SU-DHL-6 (cell line): Measurements from ENCODE around the gene HTN3.
"Not testable (repeated sequence)": the region's sequence is repeated elsewhere in the genome, so short reads cannot be mapped to it uniquely, and the experiment has no call there.

Experiments used
- H2AFZ ChIP-seq: fragments of 200-600 bp; sonication (generic); 2 replicates; pipeline ENCODE4 v1.6.1; 2014; ENCODE audit warnings: low read depth, mild to moderate bottlenecking, moderate library complexity, mixed read lengths, antibody characterized with exemption, low read length; ENCODE audit not compliant: severe bottlenecking
- H3F3A ChIP-seq: fragments of 200-600 bp; shearing (Covaris generic); 2 replicates; pipeline ENCODE4 v1.6.0; 2016; ENCODE audit warnings: antibody characterized with exemption, mild to moderate bottlenecking; ENCODE audit not compliant: insufficient read depth
- H3K27ac ChIP-seq: fragments of 200-600 bp; sonication (generic); 2 replicates; pipeline ENCODE4 v1.5.1; 2016; ENCODE audit warnings: low read depth, mild to moderate bottlenecking, low read length, moderate library complexity, mixed read lengths
- H3K27me3 ChIP-seq: fragments of 200-600 bp; sonication (generic), shearing (Covaris generic); 2 replicates; pipeline ENCODE4 v1.6.0; 2014; ENCODE audit warnings: mild to moderate bottlenecking, low read length
- H3K36me3 ChIP-seq: fragments of 200-600 bp; sonication (generic); 2 replicates; pipeline ENCODE4 v1.6.1; 2014; ENCODE audit warnings: mild to moderate bottlenecking, low read length, mixed read lengths
- H3K4me2 ChIP-seq: fragments of 300-600, 200-600 bp; shearing (Covaris generic), sonication (generic); 2 replicates; pipeline ENCODE4 v1.6.0; 2014; ENCODE audit warnings: low read length, low read depth, mild to moderate bottlenecking; ENCODE audit not compliant: poor library complexity, severe bottlenecking
- H3K4me3 ChIP-seq: fragments of 200-600 bp; sonication (generic); 2 replicates; pipeline ENCODE4 v1.5.1; 2014; ENCODE audit warnings: antibody characterized with exemption, low read length, mild to moderate bottlenecking, mixed read lengths; ENCODE audit not compliant: insufficient read depth, poor library complexity, severe bottlenecking
- H3K79me2 ChIP-seq: fragments of 200-600 bp; sonication (generic); 2 replicates; pipeline ENCODE4 v1.6.1; 2014; ENCODE audit warnings: mild to moderate bottlenecking, low read length, moderate library complexity; ENCODE audit not compliant: insufficient read depth
- H3K9ac ChIP-seq: fragments of 200-600 bp; sonication (generic); 2 replicates; pipeline ENCODE4 v1.7.0; 2014; ENCODE audit warnings: mild to moderate bottlenecking, low read length
- H3K9me2 ChIP-seq: fragments of 200-600 bp; sonication (generic); replicated peaks from 2 replicates; pipeline ENCODE4 v1.6.1; 2014; ENCODE audit warnings: low read length; ENCODE audit not compliant: insufficient read depth
- H3K9me3 ChIP-seq: fragments of 200-600 bp; sonication (generic); 2 replicates; pipeline ENCODE4 v1.6.1; 2014; ENCODE audit warnings: low read length, mixed read lengths; ENCODE audit not compliant: insufficient read depth
- H4K20me1 ChIP-seq: fragments of 200-600 bp; sonication (generic); 2 replicates; pipeline ENCODE4 v1.6.1; 2014; ENCODE audit warnings: low read depth, mild to moderate bottlenecking, antibody characterized with exemption, low read length, moderate library complexity, mixed read lengths
- EZH2phosphoT487 ChIP-seq: fragments of 200-600 bp; sonication (generic), shearing (Covaris generic); conservative IDR thresholded peaks from 2 replicates; pipeline ENCODE4 v1.6.1; 2018; ENCODE audit warnings: mild to moderate bottlenecking, antibody characterized with exemption, low read length, moderate library complexity, mixed read lengths
- TF ChIP-seq, protein P1 (sequence below): fragments of 200-600 bp; sonication (generic); IDR thresholded peaks from one replicate; pipeline ENCODE4 v1.5.1; 2017; ENCODE audit warnings: antibody characterized with exemption, mild to moderate bottlenecking, low read length, moderate library complexity; ENCODE audit not compliant: insufficient read depth, poor library complexity, severe bottlenecking

Gene HTN3

DNA sequence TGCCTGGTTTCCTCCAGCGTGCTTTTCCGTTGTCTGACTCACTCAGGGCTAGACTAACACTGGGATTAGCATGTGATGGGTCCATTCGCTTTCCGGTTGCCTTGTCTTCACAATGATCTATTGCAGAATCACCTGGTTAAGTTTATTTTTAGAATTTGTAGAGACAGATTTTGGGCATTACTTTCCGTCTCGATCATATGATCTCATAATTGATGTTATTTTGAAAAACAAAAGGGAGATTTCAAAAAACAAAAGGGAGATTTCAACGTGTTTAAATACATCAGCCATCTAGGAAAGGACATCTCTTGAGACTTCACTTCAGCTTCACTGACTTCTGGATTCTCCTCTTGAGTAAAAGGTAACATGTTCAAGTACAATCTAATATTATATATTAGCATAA lies at the start of gene HTN3:
HTN3 (plus strand) TSS at position 301 of the 400 bp plus-strand sequence. CDS start 2,282 bp downstream, outside the sequence.
- H3K27ac ChIP-seq, H3K36me3 ChIP-seq, H3K4me3 ChIP-seq, H3F3A ChIP-seq, H3K27me3 ChIP-seq, H4K20me1 ChIP-seq, H3K79me2 ChIP-seq, H3K9me2 ChIP-seq, H3K9ac ChIP-seq, H2AFZ ChIP-seq, H3K4me2 ChIP-seq, H3K9me3 ChIP-seq: not testable (repeated sequence)

DNA sequence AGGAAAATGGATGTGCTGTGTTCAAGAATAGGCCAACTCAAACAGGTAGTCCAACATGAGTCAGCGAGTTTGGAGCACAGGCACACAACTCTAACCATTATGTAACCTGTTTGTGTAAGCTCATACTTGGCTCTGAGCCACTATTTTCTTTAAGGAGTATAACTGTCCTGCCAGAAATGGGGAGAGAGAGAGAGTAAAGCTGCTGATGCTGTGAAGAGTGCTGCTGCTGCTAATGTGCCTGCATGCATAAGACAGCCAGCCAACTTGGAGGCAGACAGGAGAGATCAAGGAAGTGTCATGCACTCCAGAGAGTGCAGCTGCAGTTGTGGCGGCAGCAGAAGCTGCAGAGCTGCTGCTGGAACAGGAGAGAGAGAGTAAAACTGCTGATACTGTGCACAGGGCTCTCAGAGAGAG lies 44.2 kb upstream of the HTN3 start:
- Histone ChIP-seq H3K36me3 (no peaks in the 10 kb centered on the region), H3K27me3 (no peaks in the 10 kb centered on the region), H3K9me2 (no peaks in the 10 kb centered on the region), H3K79me2 (no peaks in the 10 kb centered on the region), H3F3A (no peaks in the 10 kb centered on the region), H3K4me2 (no peak overlapping the region), H3K4me3 (no peak overlapping the region), H2AFZ (no peak overlapping the region), H3K9me3 (no peaks in the 10 kb centered on the region), H3K9ac (no peak overlapping the region), H3K27ac (no peak overlapping the region), H4K20me1 (no peaks in the 10 kb centered on the region)
- TF ChIP-seq, protein P1, sequence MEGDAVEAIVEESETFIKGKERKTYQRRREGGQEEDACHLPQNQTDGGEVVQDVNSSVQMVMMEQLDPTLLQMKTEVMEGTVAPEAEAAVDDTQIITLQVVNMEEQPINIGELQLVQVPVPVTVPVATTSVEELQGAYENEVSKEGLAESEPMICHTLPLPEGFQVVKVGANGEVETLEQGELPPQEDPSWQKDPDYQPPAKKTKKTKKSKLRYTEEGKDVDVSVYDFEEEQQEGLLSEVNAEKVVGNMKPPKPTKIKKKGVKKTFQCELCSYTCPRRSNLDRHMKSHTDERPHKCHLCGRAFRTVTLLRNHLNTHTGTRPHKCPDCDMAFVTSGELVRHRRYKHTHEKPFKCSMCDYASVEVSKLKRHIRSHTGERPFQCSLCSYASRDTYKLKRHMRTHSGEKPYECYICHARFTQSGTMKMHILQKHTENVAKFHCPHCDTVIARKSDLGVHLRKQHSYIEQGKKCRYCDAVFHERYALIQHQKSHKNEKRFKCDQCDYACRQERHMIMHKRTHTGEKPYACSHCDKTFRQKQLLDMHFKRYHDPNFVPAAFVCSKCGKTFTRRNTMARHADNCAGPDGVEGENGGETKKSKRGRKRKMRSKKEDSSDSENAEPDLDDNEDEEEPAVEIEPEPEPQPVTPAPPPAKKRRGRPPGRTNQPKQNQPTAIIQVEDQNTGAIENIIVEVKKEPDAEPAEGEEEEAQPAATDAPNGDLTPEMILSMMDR = no peak
- TF ChIP-seq EZH2phosphoT487 = no peak

DNA sequence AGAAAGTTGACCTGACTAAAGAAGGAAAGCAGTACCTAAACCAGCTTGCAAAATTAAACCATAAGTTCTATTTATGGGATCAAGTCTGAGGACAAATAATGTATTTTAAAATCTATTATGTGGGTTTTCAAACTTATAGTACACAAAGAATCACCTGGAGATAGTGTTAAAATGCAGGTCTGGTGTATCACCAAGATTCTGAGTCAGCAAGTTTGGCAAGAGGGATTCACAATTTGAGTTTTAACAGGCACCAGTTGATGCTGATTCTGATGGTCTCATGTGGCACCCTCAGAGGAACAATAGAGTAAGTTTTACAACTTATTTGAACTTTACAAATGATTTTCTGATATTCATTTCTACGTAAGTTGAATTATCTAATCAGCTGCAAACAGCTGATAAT lies 41.6 kb upstream of the HTN3 start:
- Histone ChIP-seq H4K20me1 (no peaks in the 10 kb centered on the region), H2AFZ (no peak overlapping the region), H3K4me3 (no peak overlapping the region), H3K4me2 (no peak overlapping the region), H3K27me3 (no peaks in the 10 kb centered on the region), H3F3A (no peaks in the 10 kb centered on the region), H3K9me3 (no peaks in the 10 kb centered on the region), H3K9me2 (no peaks in the 10 kb centered on the region), H3K79me2 (no peaks in the 10 kb centered on the region), H3K27ac (no peak overlapping the region), H3K36me3 (no peaks in the 10 kb centered on the region), H3K9ac (no peak overlapping the region)
- TF ChIP-seq, protein P1 = no peak
- TF ChIP-seq EZH2phosphoT487 = no peak

DNA sequence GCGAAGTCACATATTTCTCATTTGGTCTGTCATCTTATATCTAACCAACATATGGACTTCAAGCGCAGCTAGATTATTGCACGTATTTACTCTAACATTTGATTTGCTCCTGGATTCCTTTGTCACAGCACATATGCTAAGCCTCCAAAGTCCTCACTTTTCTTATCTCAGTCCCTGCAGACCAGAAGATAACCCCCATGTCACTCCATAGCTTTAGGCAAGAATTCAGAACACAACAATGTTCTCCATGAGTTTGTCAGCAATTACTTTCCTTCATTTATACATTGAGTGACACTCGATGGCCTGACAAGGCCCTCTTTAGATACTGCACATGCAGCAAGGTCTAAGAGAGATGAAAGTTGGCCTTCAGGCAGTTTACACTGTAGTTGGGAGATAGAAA lies 37.2 kb upstream of the HTN3 start:
- Histone ChIP-seq H4K20me1 (no peaks in the 10 kb centered on the region), H3K9me3 (no peaks in the 10 kb centered on the region), H3K9me2 (no peaks in the 10 kb centered on the region), H3F3A (no peaks in the 10 kb centered on the region), H3K27ac (no peak overlapping the region), H3K4me3 (no peak overlapping the region), H3K36me3 (no peaks in the 10 kb centered on the region), H3K27me3 (no peaks in the 10 kb centered on the region), H3K79me2 (no peaks in the 10 kb centered on the region), H2AFZ (no peak overlapping the region), H3K4me2 (no peak overlapping the region), H3K9ac (no peak overlapping the region)
- TF ChIP-seq, protein P1 = no peak
- TF ChIP-seq EZH2phosphoT487 = no peak
